Urothelium cell line (cell line): ENCODE measurements around the gene INPP4A.

Source experiments
- DNase-seq: peaks from one replicate; pipeline ENCODE4 v3.0.0; 2011; ENCODE audit warnings: low spot score, mixed read lengths
- FAIRE-seq: peaks from 2 replicates; lab custom pipeline; 2011; peaks lifted over from hg19 to GRCh38; lab: Jason Lieb, UNC

The INPP4A gene

DNA sequence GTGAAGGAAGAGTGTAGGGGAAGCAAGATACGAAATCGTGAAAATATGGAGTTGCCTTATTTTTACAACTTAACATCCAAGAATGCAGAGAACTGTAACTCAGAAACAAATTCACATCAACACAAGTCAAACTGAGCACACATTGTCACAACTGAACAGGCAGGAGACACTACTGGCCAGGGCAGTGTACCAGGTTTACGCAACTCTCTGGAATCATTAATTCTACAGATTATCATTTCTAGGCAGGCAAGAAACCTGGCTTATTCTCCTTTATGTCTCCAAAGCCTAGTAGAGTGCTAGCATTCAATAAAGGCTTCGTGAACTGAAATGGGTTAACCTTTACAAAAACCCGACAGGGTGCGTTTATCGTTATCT is 163.1 kb downstream of the INPP4A start:
- FAIRE-seq (no peak), DNase-seq (no peak)

DNA sequence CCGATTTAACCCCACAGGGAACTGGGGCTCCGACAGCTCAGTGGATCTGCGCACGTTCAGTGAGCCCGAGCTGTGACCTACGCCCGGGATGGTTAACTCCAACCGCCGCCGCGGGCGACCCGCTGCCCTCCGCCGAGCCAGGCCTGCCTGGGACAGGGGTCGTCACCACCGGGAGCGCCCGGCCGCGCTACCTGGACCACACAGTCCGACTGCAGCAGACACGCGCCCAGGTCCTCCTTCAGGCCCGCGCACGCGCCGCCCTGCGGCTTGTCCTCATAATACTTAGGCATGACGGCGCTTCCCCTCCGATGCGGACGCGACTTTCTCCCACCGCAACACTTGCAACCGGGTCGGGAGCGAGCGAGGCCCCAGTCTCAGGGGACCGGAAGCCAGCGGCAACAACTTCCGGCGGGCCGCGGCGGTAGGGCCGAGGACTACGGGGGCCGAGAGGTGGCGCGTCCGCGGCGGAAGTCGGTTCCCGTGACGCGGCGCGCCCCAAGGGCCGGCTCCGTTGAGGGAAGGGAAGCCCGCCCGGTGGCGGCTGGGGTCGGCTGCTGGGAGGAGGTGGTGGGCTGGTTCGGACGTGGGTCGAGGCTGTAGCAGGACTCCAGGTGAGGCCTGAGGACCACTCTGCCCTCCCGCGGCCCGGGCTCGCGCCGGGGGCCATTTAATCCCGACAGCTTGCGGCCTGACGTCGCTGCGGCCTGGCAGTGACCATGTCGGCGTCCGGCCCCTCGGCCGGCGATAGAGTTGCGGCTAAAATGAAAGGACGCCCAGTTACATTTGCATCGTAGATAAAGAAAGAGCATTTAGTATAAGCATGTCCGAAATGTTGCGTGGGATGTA is 163.7 kb downstream of the INPP4A start, which contains the start of the genes COA5 and UNC50:
Gene COA5, minus strand, starts transcription at position 397 of the 846 bp plus-strand sequence. Its CDS starts 107 bp downstream, at position 290.
Gene UNC50, plus strand, starts transcription at position 474 of the 846 bp plus-strand sequence. CDS start 1,171 bp downstream, outside the sequence.
- peak; percentile 68 for FAIRE-seq

DNA sequence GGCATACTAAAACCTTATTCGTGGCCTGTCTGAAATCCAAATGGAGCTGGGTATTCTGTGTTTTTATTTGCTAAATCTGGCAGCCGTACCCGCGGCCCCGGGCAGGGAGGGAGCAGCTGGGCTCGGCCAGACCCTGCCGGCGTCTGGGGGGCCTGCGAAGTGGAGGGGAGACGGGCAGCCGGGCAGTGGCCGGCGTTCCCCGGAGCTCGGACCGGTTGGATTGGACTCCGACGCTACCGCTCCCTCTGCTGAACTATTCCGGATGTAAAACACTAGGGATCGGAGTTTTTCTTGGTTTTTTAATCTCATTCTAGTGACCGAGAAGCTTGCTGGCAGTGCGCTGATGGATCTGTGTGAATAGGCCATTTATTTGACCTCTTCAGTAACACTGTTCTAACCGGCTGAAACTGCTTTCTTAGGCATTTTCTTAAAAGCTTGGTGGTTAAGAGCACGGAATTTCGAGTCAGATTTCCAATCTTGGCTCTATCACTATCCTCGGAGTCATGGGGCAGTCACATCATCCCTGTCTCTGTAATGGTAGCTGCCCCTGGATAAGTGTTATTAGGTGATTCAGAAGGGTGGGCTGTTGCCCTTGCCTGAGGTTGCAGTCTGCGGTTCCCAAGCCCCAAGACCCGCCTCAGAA is 164.4 kb downstream of the INPP4A start:
- no peak for FAIRE-seq
- DNase-seq, result peak; percentile 33

More for the DNA sequence above, 163.7 kb downstream of the INPP4A start, which contains the start of the genes COA5 and UNC50:
- DNase-seq, result peak; percentile 98

DNA sequence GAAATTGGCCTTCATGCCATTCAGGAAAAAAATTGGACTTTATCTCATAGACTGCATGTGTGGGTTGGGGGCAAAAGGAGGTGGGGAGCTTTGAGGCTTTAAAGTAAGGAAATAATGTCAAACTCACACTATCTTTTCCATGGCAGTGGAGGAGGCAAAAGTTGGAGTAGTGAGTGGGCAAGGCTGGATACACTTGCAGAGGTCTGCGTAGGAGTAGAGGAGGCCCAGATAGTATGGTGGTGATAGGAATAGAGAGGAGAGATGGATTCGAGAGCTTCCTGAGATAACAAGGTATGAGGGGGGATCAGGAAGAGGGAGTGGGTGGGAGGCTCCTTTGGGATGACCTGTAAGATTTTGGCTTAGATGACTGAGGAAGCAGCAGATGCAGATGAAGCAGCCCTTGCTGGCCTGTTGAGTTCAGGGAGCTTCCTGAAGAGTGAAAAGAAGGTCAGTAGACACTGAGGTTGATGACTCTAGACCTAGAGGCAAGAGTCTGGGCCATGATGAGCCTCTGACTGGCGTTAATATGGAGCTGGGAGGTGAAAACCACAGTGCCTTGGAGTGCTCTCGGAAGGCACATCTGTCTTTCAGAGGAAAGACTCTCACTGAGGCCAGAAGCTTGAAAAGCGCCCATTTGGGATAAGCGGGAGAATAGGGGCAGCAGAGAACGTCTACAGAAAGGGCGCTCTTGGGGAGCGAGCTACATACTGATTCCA is 169.5 kb downstream of the INPP4A start:
- FAIRE-seq, result no peak

DNA sequence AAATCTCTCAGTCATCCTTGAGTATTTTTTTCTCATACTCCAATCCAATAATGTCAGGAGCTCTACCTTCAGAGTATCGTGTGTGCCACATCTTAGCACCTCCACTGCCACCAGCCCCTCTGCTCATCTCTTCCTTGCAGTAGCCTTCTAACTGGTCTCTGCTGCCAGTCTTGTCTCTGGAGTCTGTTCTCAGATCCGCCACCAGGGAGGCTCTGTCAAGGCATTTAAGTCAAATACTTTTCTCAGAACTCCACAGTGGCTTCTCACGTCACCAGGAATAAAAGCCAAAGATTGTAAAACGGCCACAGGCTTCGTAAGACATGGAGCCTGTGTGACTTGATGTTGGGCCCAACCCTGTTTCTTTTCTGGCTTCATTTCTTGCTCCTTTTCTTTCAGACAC is 170.8 kb downstream of the INPP4A start:
- FAIRE-seq (no peak), DNase-seq (no peak)

More for the DNA sequence above, 169.5 kb downstream of the INPP4A start:
- no peak for DNase-seq

DNA sequence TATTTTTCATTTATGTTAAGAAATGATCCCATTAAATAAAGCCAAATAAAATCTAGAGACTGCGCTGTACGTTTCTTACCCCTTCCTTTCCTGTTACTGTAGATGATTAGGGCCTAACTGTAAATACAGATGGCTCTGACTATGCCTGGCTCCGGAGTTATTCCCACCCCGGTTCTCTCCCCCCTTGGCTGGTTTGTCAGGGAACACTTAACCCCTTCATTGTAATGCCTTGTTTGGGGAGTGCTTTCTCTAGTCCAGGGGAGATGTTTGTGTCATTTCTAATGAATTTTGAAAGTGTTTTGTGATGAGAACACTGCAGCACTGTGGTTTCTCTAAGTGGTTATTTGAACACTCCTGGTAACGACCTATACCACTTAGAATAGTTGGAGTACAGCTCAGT is 172.5 kb downstream of the INPP4A start:
- DNase-seq (no peak), FAIRE-seq (no peak)

DNA sequence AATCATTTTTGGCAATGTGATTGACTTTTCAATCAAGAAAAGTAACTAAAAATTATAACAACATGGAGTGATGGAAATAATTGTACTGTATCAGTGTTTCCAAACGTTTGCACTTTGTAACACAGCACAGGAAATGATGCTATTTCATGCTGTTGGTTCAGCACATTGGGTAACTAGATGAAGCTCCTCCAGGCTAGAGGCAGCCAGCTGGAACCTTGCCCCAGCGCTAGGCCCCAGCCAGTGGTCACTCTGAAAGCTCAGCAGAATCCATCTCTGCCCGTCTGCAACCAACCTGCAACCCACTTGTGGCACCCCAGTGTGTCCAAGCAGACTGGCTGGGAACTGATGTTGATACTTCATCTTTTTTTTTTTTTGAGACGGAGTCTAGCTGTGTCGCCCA is 179.0 kb downstream of the INPP4A start:
- FAIRE-seq, result no peak

DNA sequence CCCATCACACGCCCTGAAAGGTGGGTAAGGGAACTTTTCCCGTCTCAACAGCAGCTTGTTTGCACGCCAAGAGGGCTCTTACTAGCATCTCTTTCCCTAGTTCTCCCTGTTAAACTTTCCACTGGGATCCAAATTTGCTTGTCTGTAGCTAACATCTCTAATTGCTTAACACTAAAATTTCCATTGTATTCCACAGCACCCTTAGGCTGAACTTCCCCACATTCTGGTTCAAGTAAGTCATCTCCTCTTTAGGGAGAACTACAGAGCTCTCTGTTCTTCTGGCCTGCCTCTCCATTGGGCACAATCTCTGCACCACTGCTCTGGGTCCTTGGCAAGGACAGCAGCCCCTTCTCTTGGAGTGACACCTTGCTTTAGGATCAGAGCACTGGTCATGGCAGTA is 187.7 kb downstream of the INPP4A start:
- no peak for FAIRE-seq
- DNase-seq, result no peak

More for the DNA sequence above, 179.0 kb downstream of the INPP4A start:
- DNase-seq, result no peak

DNA sequence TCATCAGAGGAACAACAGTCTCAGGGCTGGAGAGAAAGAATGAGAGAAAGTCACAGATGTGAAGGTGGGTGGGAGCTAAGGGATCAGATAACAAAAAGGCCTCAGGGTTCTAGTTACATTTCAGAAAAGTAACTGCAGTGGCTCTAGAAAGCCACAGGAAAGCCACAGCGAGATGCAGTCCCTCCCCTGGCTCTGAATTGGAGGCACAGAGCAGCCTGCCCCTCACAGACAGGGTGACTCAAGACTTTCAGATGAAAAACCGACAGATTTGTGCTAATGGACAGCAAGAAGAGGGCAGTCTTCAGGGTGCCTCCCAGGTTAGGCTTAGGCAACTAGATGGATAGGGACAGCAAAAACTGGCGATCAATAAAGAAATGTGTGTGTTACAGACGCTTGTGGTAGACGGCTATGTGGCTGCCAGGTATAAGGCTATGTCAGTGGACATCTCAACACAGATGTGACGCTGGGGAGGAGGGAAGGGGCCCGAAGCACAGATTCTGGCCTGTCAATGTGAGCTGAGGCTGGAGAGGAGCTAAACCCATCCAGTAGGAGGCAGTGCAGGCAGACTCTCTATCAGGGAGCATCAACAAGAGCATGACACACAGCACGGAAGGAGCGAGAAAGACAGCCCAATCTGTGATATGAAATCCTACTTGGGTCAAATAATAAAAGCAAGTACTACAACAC is 189.9 kb downstream of the INPP4A start:
- DNase-seq (peak; percentile 24), FAIRE-seq (no peak)

DNA sequence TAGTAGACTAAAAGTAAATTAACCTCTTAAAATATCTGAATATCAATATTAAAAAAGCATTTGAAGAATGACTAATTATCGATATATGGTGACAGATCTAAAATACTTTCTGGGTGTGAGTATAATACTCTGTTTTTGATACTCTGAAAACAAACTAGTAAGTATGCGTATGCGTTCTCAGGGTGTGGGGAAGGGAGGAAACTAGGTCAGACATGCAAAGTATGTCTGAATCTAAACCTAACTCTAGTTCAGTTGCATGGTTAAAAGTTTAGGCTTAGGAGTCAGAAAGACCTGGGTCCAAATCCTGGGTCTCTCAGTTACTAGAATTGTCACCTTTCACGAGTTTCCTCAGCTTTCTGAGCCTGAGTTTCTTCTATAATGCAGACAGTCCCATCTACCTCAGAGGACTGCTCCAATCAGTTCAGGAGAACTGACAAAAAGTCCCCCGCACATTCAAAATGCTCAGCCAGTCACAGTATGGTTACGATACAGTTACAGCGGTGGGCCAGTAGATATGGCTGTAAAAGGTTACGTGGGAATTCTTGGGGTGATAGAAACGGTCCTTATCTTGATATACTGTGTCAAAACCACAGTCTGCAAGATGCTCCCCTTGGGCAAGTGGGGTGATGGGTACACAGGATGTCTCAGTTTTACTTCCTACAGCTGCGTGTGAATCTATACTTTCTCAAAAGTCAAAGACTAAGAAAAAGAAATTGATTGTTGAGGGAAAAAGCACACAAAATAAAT is 192.9 kb downstream of the INPP4A start:
- FAIRE-seq (no peak), DNase-seq (no peak)

DNA sequence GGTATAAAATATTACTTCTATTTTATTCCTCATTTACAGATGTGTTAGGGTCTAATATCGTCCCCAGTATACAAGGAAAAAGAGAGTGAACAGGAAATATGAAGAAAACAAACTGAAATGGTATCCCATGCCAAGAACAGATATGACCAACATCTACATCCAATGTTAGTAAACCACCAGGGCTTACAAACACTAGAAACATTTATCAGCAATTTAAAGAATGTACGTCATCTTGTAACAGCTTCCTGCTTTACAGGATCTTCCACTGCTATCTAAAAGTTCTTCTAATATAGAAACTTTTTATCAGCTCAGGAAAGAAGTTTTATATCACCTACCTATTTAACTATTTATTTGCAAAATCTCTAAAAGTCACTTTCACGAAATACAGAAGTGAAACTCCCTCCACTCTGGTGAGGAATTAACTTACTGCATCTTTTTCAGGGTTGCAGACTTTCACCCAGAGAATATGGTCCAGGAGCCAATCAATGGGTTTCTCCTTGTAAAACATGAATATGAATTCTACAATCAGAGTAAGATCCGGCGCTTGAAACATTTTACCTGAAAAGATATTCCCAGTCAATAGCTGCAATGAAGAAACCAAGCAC is 198.9 kb downstream of the INPP4A start:
- FAIRE-seq (no peak), DNase-seq (no peak)
